NCI-H2196 treated with DMSO at 0.1 percent for 48 hours (cell line): Measurements from ENCODE around the gene GRWD1.
A peak's percentile ranks its signal among the peaks of the same experiment; 100 is the strongest.
"Not testable (repeated sequence)": the region's sequence is repeated elsewhere in the genome, so short reads cannot be mapped to it uniquely, and the experiment has no call there.

Source experiments
- DNase-seq: peaks from one replicate; lab custom pipeline; 2025; ENCODE audit not compliant: unreplicated experiment; lab: John Stamatoyannopoulos, UW

The GRWD1 gene

DNA sequence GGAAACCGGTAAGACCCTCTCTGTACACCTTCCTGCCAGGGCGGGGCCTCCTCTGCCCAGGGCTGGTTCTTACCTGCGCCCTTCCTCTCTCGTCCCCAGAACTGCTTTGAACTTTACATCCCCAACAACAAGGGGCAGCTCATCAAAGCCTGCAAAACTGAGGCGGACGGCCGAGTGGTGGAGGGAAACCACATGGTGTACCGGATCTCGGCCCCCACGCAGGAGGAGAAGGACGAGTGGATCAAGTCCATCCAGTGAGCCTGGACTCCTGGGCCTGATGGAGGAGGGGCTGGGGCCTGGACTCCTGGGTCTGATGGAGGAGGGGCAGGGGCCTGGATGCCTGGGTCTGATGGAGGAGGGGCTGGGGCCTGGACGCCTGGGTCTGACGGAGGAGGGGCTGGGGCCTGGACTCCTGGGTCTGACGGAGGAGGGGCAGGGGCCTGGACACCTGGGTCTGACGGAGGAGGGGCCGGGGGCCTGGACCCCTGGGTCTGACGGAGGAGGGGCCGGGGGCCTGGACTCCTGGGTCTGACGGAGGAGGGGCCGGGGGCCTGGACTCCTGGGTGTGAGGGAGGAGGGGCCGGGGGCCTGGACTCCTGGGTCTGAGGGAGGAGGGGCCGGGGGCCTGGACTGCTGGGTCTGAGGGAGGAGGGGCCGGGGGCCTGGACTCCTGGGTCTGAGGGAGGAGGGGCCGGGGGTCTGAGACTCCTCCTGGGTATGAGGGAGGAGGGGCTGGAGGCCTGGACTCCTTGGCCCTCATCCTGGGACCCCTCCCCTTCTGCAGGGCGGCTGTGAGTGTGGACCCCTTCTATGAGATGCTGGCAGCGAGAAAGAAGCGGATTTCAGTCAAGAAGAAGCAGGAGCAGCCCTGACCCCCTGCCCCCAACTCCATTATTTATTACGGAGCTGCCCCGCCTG, 32.8 kb downstream of the GRWD1 start:
- DNase-seq = no peak

DNA sequence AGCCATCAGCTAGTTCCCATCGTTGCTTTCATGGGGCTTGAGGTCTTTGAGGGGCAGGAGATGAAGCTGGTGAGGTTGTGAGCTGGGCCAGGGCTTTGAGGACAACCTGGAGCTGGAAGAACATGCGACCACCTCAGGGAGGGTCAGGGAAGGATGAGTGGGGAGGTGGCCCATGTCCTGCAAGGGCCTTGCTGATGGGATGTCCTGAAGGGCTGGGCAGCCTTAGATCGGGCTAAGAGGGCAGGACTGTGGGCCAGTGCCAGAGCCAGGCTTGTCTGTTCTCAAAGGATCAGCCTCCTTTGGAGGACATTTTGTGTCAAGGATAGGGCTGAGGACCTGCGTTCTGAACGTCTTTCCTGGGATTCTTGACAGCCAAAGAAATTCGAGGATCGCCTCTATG, 33.9 kb downstream of the GRWD1 start:
- DNase-seq = no peak

DNA sequence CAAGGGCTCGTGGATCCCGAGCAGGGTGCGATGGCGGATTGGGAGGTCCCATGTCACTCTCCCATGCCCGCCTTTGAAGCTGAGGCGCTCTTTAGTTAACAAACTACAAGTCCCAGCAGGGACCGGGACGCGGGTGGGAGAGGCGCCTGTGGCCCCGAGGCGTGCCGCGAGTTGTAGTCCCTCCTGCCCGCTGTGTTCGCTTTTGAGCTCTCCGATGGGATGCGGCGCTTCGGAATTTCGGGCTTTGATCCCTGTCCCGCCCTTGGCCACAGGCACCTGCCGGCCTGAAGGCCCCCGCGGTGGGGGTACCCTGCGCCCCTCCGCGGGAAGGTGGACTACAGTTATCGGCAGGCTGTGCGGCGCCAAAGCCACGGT, 34.4 kb downstream of the GRWD1 start:
- DNase-seq = no peak

DNA sequence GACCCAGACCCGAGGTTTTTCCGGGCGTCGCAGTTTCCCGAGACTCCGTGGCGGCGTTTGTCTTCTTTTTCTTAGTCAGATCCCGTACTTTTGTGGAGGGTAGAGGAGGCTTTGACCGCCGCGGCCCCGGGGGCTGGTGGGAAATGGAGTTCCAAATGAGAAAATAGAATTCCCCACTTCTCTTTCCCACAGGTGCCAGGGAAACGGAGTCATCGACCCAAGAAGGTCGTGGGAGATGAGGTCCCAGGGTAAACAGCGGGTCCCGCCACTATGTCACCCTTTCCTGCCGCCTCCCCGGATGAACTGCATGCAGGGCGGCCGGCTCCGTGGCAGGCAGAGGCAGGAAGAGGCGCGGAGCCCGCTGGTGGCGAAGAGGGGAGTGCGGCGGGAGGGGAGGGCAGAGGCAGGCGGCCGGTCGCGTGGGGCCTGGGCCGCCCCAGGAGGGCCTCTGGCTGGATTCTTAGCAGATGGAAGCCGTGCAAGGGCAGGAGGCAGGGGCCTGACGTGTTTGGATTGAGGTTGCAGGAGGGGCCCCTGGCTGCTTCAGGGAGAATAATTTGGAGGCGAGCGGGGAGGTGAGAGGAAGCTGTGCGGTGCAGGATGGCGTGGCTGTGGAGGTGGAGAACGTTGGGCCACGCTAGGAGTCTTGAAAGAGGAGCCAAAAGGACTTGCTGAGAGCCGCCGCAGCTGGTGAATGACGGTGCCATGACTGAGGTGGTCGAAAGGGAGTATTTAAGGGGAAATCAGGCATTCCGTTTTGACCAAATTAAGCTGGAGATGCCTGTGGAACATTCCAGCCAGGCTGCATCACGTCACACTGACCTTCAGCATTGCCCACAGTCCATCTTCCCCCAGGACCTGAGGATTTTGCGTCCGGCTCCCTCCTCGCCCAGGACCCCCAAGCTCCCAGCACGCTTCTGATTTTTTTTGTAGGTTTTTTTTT, 35.0 kb downstream of the GRWD1 start:
- DNase-seq = no peak

DNA sequence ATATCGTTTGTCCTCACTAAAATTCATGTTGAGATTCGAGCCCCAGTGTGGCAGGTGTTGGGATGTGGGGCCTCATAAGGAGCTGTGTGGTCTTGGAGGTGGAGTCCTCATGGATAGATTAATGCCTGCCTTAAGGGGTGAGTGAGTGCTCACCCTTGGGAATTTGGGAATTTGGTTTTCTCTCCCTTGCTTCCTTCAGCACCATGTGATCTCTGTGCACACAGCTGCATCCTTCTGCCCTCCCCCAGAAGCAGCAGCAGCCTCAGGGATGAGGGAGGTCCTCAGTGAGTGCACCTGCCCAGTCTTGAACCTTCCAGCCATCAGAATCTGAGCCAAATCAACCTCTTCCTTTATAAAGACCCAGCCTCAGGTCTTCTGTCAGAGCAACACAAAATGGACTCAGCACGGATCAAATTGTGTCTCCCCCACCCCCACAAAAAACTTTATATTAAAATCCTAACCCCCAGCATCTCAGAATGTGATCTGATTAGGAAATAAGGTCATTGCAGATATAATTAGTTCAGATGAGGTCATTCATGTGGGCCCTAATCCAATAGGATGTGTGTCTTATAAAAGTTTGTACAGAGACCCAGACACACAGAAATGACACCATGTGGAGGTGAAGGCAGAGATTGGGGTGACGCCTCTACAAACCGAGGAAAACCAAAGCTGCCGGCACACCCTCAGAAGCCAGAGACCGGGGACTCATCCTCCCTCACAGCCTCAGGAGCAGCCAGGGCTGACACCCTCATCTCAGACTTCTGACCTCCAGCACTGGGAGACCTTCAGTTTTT, 36.3 kb downstream of the GRWD1 start:
- DNase-seq = peak; percentile 35

DNA sequence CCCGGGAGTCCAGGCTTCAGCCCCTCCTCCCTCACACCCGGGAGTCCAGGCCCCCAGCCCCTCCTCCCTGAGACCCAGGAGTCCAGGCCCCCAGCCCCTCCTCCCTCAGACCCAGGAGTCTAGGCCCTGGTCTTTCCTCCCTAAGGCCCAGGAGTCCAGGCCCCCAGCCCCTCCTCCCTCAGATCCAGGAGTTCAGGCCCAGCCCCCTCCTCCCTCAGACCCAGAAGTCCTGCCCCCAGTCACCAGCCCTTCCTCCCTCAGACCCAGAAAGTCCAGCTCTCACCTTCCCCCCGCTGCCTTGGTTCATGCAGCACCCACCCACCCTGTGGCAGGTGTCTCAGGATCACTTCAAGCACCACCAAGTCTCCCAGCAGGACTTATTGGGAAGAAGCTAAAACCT, 37.5 kb downstream of the GRWD1 start:
- DNase-seq = no peak

DNA sequence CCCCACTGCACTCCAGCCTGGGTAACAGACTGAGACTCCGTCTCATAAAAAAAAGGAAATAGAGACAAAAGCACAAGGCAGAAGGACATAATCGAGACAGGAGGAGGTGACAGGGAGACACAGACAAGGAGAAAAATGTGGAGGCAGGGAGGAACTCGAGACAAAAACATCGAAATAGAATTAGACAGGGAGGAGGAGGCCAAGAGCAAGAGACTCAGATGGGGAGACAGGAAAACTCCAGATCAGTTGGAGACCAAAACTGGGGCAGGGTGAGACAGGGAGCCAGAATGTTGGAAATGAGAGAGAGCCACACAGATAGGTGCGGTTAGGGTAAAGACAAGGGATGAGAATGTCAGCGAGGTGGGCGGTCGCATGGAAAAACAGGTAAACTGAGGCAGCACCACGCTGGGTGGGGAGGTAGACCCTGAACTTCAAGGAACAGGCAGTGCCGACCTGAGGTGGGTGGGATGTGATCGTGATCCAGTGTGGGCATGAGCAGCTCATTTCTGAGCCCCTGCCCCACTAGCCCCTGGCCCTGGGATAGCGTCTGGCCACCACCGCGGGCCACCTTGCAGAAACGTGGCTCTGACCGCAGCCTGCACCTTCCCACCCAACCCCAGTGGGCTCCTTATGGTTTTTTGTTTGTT, 38.6 kb downstream of the GRWD1 start:
- DNase-seq = no peak

DNA sequence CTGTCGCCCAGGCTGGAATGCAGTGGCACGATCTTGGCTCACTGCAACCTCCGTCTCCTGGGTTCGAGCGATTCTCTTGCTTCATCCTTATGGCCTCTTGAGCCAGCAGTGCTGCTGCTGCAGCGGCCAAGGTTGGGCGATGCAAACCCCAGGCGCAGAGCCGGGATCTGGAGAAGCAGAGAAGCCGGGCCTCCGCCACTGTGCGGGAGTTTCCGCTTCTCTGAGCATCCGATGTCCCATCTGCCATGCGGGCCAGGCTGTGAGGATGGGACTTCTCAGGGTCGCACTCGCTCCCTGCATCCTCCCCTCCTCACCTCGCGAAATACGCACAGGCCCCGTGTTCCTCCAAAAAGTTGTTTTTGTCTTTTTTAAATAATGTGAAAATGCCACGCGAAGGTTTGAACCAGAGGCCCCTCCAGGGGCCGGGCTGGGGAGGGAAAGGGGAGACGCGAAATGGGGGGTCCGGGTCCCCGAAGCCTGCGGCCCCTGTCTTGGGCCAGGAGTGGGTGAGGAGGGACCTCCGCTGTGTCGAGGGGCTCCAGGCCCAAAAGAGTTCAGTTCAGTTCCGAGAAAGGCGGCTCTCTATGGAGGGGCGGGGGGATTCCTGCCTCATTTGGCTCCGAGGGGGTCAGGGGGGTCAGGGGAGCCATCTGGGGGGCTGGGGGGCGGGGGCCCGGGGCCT, 39.3 kb downstream of the GRWD1 start:
- DNase-seq = no peak

DNA sequence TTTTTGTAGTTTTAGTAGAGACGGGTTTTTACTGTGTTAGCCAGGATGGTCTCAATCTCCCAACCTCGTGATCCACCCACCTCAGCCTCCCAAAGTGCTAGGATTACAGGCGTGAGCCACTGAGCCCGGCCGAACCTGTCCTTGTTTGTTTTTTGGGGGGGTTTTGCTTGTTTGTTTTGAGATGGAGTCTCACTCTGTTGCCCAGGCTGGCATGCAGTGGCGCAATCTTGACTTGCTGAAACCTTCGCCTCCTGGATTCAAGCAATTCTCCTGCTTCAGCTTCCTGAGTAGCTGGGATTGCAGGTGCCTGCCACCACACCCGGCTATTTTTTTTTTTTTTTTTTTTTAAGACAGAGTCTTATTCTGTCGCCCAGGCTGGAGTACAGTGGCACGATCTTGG, 40.9 kb downstream of the GRWD1 start:
- DNase-seq = not testable (repeated sequence)

DNA sequence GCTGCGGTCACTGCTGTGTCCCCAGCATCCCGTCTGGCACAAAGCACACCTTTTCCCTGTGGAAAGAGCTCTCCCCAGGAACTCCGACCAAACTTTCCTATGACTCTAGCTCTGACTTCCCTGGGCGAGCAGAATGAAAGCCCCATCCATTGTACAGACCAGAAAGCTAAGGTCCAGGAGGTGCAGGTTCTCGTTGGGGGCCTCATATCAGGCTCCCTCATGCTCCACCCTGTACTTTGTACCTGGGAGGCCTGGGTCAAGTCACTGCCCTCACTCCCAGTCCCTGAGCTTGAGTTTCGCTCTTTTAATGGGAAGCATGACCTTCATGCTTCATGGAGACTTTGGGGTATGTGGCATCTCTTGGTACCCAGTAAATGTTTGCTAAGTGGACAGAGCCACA, 41.8 kb downstream of the GRWD1 start:
- DNase-seq = no peak

DNA sequence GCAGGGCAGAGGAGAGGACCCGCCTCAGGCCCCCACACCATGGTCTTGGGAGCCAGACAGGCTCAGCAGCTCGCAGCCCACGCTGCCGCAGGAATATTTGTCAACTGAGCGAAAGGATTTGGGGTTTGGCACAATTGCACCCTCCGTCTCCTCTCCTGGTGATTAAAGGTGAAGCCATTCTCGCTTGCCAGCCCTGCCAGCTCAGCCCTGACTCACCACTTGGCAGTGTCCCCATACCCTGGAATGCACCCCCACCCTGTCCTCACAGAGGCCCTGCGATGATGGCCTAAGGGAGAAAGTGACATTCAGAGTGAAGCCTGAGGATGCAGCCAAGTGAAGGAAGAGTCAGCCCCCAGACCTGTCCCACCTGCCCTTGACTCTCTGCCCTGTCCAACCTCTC, 42.2 kb downstream of the GRWD1 start:
- DNase-seq = peak; percentile 31

DNA sequence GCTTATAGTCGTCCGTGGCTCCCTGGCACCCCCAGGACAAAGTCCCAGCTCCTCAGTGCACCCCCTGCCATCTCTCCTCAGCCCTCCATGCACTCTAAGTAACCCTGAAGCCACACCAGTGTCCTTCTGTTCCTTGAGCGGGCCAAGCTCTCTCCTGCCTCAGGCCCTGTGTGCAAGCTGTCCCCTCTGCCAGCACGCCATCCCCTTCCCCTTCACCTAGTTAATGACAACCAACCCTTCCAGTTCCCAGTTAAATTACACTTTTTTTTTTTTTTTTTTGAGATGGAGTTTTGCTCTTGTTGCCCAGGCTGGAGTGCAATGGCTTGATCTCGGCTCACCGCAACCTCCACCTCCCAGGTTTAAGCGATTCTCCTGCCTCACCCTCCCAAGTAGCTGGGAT, 42.7 kb downstream of the GRWD1 start:
- not testable (repeated sequence) for DNase-seq

DNA sequence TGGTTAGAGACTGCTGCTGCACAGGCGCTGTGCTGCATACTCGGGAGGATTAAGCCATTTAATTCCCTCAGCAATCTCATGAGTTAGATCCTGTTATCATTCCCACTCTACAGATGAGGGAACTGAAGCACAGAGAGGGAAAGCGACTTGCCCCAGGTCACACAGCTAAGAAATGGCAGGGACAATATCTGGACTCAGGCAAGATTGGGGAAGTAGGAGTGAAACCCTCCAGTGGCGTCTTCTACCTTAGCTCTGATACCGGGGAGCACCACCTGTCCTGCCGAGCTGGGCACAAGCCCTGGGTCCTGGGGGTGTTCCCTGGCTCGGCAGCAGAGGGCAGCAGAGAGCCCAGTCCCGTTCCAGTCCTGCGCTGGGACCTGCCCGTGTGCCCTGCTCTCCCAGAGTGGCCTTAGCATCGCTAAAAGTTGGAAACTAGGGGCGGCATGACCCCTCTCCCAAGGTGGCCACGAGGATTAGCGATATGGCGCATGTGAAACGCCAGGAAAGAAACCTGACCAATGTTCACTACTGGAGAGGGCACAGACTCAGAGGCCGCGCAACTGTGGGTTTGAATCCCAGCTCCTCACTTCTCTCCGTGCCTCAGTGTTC, 43.9 kb downstream of the GRWD1 start:
- peak; percentile 26 for DNase-seq

DNA sequence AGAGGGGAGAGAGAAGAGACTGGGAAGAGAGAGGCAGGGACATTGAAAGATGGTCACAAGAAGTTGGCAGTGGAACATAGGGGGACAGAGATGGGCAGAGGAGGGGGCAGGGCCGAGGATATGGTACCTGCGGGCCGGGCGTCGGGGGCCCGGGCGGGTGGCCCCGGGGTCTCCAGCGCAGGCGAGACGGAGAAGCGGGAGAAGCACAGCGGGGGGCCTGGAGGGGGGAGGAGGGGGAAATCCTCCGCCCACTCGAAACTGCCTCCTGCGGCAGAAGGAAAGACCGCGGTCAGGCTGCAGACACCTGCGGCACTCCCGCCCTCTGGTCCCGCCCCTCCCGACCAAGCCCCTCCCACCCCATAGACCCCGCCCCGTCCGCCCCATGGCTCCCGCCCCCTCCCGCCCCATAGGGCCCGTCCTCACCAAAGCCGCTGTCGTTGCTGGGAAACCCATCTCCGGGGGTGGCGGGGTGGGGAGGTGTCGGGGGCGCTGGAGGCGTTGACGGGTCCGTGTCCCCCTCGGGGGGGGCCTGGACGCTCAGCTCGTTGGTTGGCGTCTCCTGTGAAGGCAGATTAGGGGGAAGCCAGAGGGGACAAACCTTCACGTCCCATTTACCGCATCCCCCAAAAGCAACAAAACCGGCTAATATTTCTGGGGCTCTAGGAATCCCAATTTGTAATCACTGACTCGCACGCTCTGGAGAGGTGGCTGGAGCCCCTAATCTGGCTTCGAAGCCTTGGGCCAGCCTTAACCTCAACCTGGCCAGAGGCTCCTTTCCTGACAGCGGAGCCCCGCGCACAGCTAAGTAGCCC, 45.4 kb downstream of the GRWD1 start:
- peak; percentile 63 for DNase-seq

DNA sequence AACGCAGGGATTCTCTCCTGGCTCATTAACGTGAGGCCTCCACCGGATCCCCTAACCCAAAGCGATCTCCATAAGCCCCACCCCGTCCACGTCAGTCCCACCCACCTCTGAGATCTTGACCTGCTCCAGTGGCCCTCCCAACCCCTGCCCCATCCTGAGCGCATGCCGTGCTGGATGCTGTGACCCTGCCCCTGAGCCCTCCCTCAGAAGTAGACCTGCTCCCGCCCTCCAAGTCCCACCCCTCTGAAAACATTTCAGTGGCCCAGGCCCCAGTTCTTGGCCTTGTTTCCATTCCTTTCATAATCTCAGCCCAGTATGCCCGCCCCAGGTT, 46.0 kb downstream of the GRWD1 start:
- DNase-seq = no peak

DNA sequence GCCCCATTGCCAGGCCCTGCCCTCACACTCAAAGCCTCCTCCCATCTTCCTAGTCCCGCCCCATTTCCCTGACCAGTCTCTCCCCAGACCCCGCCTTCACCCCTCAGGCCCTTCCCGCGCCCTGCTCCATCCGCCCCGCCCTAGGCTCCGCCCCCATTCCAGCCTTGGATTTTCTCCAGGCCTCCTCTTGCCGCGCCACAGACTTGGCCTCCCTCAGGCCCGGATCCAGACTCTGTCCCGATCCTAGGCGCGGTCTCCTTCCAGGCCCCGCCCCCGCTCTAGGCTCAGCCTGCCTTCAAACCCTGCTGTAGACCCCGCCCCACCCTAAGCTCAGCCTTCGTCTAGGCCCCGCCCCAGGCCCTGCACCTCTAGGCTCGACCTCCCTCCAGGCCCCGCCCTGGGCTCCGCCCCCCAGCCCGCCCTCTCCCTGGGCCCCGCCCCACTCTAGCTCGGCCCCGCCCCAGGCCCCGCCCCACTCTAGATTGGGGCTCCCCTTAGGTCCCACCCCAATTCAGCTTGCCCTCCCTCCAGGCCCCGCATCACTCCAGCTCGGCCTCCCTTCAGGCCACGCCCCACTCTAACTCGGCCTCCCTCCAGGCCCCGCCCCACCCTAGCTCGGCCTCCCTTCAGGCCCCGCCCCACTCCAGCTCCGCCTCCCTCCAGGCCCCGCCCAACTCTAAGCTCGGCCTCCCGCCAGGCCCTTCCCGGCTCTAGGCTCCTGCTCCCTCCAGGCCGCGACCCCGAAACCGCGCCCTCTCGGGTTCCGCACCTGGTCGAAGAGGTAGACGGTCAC, 47.3 kb downstream of the GRWD1 start:
- peak; percentile 99 for DNase-seq

DNA sequence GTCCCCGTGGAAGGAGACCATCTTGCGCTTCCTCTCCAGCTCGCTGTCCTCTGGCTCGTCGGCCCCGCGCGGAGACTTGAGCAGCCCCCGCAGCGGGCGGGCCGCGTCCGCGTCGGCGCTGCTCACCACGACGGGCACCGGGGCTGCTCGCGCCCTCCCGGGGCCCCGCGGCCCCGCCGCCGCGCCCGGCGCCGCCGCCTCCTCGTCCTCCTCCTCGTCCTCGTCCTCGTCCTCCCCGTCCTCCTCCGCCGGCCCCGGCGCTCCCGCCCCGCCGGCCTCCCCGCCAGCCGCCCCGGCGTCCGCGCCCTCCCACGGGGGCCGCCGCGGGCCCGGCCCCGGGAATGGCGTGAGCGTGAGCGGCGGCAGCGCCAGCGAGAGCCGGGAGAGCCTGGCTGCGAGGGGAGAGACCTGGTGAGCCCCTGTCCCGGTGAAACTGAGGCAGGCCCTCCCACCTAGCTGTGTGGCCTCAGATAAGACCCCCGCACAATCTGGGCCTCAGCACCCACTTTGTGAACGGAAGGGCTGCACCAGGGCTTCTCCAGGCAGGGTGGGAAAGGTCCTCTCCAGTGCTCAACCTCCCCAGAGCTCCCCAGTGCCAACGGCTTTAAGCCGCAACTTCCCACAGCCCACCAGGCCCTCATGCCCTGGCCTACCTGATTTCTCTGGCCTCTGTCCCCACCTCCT, 48.1 kb downstream of the GRWD1 start:
- DNase-seq = no peak

DNA sequence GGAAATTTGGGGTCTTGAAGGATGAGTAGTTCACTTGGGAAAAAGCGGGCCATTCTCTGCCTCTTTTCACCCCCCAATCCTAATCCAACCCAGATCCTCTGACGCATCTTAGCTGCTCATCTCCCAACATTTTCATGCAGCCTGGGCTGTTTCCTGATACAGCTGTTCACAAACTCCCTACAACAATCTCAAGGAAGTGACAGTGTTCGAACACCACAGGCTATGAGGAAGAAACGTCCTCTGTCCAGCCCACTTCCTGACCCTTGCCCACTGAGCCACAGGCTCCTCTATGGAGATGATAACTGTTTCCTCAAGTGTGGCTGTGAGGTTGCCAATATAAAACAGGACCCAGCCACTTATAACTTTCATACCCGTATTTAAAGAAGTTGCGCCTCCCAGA, 49.6 kb downstream of the GRWD1 start:
- no peak for DNase-seq
